Measurements from ENCODE around the gene NGB. TPM values are rescaled to one million over a fixed set of nuclear protein-coding genes. Genes with fewer than 3 reads are reported as not detected.

NGB gene
- total and polyA plus RNA-seq, 9 donors: 0.04 to 0.11 TPM; not detected in 7

DNA sequence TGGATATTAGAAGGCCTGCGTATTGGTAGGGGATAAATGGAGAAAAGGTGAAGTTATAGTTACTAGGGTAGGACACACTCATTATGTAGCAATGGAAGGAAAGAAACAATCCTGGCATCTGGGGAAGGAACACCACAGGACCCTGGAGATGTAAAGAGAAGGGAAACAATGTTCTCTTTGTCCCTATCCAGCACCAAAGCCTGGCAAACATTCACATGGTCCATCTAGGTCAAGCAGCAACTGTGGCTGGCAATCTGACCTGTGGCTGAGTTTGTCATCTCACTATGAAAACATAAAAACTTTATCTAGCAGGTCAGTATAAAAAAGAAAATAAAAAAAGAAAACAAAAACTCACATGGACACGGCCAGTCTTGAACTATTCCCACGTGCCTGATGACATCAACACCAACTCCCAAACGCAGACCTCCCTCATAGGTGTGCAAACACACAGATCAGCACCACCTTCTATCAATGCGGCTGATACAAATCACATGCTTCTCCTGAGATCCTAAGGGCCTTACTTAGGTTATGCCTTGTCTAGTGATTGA, 47.1 kb upstream of the NGB start:
- TF ChIP-seq POLR2A (IDR thresholded peaks at IDR 0.05) (no peak), EP300 (IDR thresholded peaks at IDR 0.05) (no peak)
- TF ChIP-seq, protein P1, sequence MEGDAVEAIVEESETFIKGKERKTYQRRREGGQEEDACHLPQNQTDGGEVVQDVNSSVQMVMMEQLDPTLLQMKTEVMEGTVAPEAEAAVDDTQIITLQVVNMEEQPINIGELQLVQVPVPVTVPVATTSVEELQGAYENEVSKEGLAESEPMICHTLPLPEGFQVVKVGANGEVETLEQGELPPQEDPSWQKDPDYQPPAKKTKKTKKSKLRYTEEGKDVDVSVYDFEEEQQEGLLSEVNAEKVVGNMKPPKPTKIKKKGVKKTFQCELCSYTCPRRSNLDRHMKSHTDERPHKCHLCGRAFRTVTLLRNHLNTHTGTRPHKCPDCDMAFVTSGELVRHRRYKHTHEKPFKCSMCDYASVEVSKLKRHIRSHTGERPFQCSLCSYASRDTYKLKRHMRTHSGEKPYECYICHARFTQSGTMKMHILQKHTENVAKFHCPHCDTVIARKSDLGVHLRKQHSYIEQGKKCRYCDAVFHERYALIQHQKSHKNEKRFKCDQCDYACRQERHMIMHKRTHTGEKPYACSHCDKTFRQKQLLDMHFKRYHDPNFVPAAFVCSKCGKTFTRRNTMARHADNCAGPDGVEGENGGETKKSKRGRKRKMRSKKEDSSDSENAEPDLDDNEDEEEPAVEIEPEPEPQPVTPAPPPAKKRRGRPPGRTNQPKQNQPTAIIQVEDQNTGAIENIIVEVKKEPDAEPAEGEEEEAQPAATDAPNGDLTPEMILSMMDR (IDR thresholded peaks at IDR 0.05): no peak
- H3K27ac ChIP-seq: no peak overlapping the region
- H3K4me1 ChIP-seq (ENCODE audit: insufficient read depth): peaks cover 9% of the 10 kb centered on the region
- no peaks in the 10 kb centered on the region for H3K36me3 ChIP-seq
- WGBS, 3 donors: 65 to 72% (median 67%) methylated on average over 5 of the region's 5 CpGs
- DNase-seq: no peak
- H3K27me3 ChIP-seq: no peaks in the 10 kb centered on the region
- intact Hi-C loops (cut with DNase I): loop anchor here in 3 of 4 donors (10.0 kb wide), 2 partner anchors 163 to 443 kb away; no protein-coding TSS in a partner anchor
- no peak overlapping the region for H3K4me3 ChIP-seq
- H3K9me3 ChIP-seq: no peaks in the 10 kb centered on the region

DNA sequence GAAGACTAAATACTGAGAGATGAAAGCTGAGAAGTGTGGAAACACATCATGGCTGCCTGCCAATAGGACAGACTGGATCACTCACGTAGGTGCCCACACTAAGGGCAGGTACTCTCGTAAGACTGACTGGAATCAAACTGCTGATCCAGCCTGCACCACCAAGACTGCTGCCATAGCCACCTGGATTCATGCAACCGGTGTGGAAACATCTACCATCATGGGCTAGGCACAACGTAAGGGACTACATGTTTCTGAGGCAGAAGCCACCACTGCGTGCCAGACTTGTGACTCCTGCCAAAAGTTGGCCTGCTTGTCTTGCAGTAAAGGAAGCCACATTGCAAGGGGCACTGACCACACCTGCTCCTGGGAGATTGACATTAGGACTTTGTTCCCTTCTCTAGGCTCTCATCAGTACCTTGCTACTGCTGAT, 45.9 kb upstream of the NGB start:
- no peak overlapping the region for H3K4me3 ChIP-seq
- no peaks in the 10 kb centered on the region for H3K9me3 ChIP-seq
- TF ChIP-seq, protein P1 (IDR thresholded peaks at IDR 0.05): no peak
- TF ChIP-seq POLR2A (IDR thresholded peaks at IDR 0.05) (no peak), EP300 (IDR thresholded peaks at IDR 0.05) (no peak)
- H3K27me3 ChIP-seq: no peaks in the 10 kb centered on the region
- DNase-seq: no peak
- intact Hi-C loops (cut with DNase I): loop anchor here in 3 of 4 donors (10.0 kb wide), 2 partner anchors 162 to 442 kb away; no protein-coding TSS in a partner anchor
- WGBS, 3 donors: 70 to 86% (median 76%) methylated on average over 5 of the region's 5 CpGs
- H3K36me3 ChIP-seq: no peaks in the 10 kb centered on the region
- no peak overlapping the region for H3K27ac ChIP-seq
- H3K4me1 ChIP-seq (ENCODE audit: insufficient read depth): peaks cover 9% of the 10 kb centered on the region

DNA sequence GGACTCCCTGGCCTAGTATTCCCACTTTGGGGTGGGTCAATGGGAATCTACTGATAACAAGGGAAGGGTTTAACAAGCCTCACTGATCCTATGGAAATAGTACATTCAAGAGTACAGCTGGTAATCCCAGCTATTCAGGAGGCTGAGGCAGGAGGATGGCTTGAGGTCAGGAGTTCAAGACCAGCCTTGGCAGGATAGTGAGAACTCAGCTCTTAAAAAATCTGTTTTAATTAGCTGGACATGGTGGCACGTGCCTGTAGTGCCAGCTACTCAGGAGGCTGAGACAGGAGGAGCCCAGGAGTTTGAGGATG, 45.1 kb upstream of the NGB start:
- Histone ChIP-seq H3K4me1 (ENCODE audit: insufficient read depth) (peaks cover 9% of the 10 kb centered on the region), H3K27me3 (no peaks in the 10 kb centered on the region), H3K9me3 (no peaks in the 10 kb centered on the region), H3K27ac (no peak overlapping the region), H3K4me3 (no peak overlapping the region), H3K36me3 (no peaks in the 10 kb centered on the region)
- intact Hi-C loops (cut with DNase I): loop anchor here in 3 of 4 donors (10.0 kb wide), 2 partner anchors 161 to 441 kb away; no protein-coding TSS in a partner anchor
- WGBS, 3 donors: 7 to 38% (median 18%) methylated on average over 1 of the region's 1 CpG
- TF ChIP-seq EP300 (IDR thresholded peaks at IDR 0.05) (no peak), POLR2A (IDR thresholded peaks at IDR 0.05) (no peak)
- TF ChIP-seq, protein P1 (IDR thresholded peaks at IDR 0.05): no peak
- DNase-seq: no peak

DNA sequence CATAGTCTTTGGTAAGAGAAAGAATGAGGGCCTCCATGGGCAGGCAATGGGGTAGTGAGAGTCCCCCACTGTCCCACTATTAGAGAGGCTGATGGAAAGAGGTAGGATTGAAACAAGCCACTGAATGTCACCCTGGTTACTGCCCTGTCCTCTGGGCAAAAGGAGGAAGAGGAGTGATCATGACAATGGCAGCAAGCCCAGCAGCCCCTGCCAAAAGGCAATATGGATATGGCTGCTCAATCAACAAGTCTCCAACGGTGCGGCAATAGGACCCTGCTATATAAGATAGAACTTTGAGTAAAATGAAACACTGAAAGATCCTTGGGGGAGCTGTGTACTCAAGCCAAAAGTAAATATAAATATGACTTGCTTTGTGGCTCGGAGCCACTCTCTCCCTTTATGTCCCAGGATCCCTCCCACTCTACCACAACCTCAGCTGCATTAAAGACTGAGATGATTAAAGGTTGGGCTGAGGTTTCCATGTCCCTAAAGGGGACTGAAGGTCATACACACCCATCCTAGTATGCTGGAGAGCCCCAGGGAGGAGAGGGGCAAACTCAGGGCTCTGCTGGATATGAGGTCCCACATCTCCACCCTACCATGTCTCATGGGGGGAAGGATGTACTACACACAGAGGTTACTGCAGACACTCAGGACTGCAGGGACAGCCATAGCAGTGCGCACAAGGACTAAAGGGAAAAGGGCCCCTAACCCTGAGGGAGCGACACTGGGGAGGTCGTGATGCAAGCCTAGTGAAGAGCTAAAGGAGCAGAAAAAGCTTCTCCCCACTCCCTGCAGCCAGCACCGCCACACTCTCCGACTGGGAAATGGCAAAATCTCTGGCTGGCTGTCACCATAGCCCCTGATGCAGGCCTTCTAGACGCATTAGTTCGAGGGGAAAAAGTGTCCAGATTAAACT, 43.8 kb upstream of the NGB start:
- intact Hi-C loops (cut with DNase I): loop anchor here in 3 of 4 donors (10.0 kb wide), 2 partner anchors 160 to 440 kb away; no protein-coding TSS in a partner anchor
- 51 to 54% (median 53%) methylated on average over 10 of the region's 10 CpGs for WGBS, 3 donors
- no peaks in the 10 kb centered on the region for H3K36me3 ChIP-seq
- DNase-seq: no peak
- no peaks in the 10 kb centered on the region for H3K27me3 ChIP-seq
- no peak overlapping the region for H3K4me3 ChIP-seq
- H3K27ac ChIP-seq: no peak overlapping the region
- peaks cover 9% of the 10 kb centered on the region for H3K4me1 ChIP-seq (ENCODE audit: insufficient read depth)
- TF ChIP-seq POLR2A (IDR thresholded peaks at IDR 0.05): no peak
- TF ChIP-seq, protein P1 (IDR thresholded peaks at IDR 0.05): no peak
- no peak for TF ChIP-seq EP300 (IDR thresholded peaks at IDR 0.05)
- H3K9me3 ChIP-seq: no peaks in the 10 kb centered on the region

Measured in ovary (tissue), 9 donors.